ENCODE measurements around the gene ITK. TPM values are rescaled to one million over a fixed set of nuclear protein-coding genes. Genes with fewer than 3 reads are reported as not detected.
A peak's percentile ranks its signal among the peaks of the same experiment; 100 is the strongest.

ITK gene
- total and polyA plus RNA-seq, 2 donors (not counting 1 experiment from before 2014, with no cell fraction given) = 0.75 to 1.1 TPM

- no peak overlapping the region for H3K9ac ChIP-seq (ENCODE audit: low read length)
Observed at GRCh38 chr5:157216391-157217142, 35.9 kb downstream of the ITK start.

More at GRCh38 chr5:157216391-157217142, 35.9 kb downstream of the ITK start:
- Mint-ChIP-seq H3K27me3 (no peaks in the 10 kb centered on the region), H3K4me3 (peak overlapping the region; percentile 49), H3K4me1 (peaks cover 56% of the 10 kb centered on the region), H3K27ac (no peak overlapping the region), H3K9me3 (ENCODE audit: insufficient read depth) (no peaks in the 10 kb centered on the region)
- ATAC-seq (ENCODE audit: low read depth) (no peak), DNase-seq (peak; percentile 19)
- ChIA-PET POLR2A (interaction anchor here (1.1 kb wide), 1 partner anchor 74 kb away, joined by 3 read pairs; the partner anchor contains the start of gene MED7), CTCF (interaction anchor here (0.6 to 3.0 kb wide), 4 partner anchors 10 to 97 kb away, joined by 3 to 16 read pairs (median 3); no protein-coding TSS in a partner anchor)
- WGBS (ENCODE audit: insufficient coverage) = 69% methylated on average over 4 of the region's 6 CpGs
- no peak for TF ChIP-seq EZH2 (IDR thresholded peaks at IDR 0.05; ENCODE audit: borderline replicate concordance, insufficient read depth, low read depth, low read length, poor library complexity, severe bottlenecking)
- TF ChIP-seq CTCF (IDR thresholded peaks at IDR 0.05) = no peak
- Histone ChIP-seq H3K4me2 (replicated peaks; ENCODE audit: low read depth, low read length, poor library complexity, severe bottlenecking) (peak overlapping the region; percentile 72), H3K4me1 (ENCODE audit: control insufficient read depth in 2 of 2, insufficient read depth in 2 of 2, low read length in 2 of 2) (peaks cover 42 to 44% of the 10 kb centered on the region in 2 donors), H3K36me3 (replicated peaks in 1 of 2; ENCODE audit: control extremely low read depth in 1 of 2, control insufficient read depth in 1 of 2, extremely low read depth in 1 of 2, insufficient read depth in 2 of 2, low read length in 1 of 2) (no peaks in the 10 kb centered on the region), H3K79me2 (ENCODE audit: control insufficient read depth, insufficient read depth, low read length) (no peaks in the 10 kb centered on the region), H4K20me1 (ENCODE audit: control insufficient read depth, insufficient read depth, low read length, poor library complexity, severe bottlenecking) (no peaks in the 10 kb centered on the region), H3K9me3 (ENCODE audit: control extremely low read depth in 1 of 3, control insufficient read depth in 2 of 3, insufficient read depth in 1 of 3, low read length in 2 of 3) (no peaks in the 10 kb centered on the region), H3K27ac (ENCODE audit: low read length in 2 of 2) (no peak overlapping the region), H3K27me3 (replicated peaks in 1 of 4; ENCODE audit: control extremely low read depth in 1 of 4, control insufficient read depth in 3 of 4, insufficient read depth in 4 of 4, low read length in 3 of 4) (no peaks in the 10 kb centered on the region), H2AFZ (ENCODE audit: insufficient read depth, low read depth, low read length, poor library complexity, severe bottlenecking) (no peak overlapping the region), H3K4me3 (ENCODE audit: control extremely low read depth in 1 of 5, extremely low read depth in 1 of 5, insufficient read depth in 1 of 5, low read depth in 2 of 5, low read length in 4 of 5) (no peak overlapping the region)
- intact Hi-C loops (cut with micrococcal nuclease) = loop anchor here (5.0 kb wide), 2 partner anchors 36 to 44 kb away; no protein-coding TSS in a partner anchor

Data from B cell (primary cell).